ENCODE measurements around the gene PTGDR2.

Gene PTGDR2

DNA sequence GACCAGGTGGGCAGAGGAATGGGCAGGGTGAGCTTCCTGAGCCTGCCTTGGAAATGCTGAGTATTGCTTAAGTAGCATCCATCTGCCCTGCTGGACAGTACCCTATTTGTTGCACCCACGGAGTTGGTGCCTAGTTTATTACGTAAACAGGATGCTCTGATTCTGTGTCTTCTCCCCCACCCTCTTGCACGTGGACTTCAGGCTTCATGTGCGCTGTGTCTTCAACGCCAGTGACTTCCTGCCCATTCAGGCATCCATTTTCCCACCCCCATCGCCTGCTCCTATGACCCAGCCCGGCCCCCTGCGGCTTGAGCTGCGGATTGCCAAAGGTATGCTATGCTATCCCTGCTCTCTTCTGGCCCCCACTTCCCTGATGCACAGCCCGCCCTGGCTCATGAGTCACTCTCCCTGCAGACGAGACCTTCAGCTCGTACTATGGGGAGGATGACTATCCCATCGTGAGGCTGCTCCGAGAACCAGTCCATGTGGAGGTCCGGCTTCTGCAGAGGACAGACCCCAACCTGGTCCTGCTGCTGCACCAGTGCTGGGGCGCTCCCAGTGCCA is 17.3 kb upstream of the PTGDR2 start:
- Mint-ChIP-seq H3K27me3 (ENCODE audit: low read depth, poor library complexity) (no peaks in the 10 kb centered on the region), H3K4me3 (no peak overlapping the region), H3K9me3 (no peaks in the 10 kb centered on the region), H3K4me1 (peaks cover 34% of the 10 kb centered on the region), H3K36me3 (ENCODE audit: low read depth) (peaks cover 7% of the 10 kb centered on the region), H3K27ac (no peak overlapping the region)
- TF ChIP-seq, protein P1, sequence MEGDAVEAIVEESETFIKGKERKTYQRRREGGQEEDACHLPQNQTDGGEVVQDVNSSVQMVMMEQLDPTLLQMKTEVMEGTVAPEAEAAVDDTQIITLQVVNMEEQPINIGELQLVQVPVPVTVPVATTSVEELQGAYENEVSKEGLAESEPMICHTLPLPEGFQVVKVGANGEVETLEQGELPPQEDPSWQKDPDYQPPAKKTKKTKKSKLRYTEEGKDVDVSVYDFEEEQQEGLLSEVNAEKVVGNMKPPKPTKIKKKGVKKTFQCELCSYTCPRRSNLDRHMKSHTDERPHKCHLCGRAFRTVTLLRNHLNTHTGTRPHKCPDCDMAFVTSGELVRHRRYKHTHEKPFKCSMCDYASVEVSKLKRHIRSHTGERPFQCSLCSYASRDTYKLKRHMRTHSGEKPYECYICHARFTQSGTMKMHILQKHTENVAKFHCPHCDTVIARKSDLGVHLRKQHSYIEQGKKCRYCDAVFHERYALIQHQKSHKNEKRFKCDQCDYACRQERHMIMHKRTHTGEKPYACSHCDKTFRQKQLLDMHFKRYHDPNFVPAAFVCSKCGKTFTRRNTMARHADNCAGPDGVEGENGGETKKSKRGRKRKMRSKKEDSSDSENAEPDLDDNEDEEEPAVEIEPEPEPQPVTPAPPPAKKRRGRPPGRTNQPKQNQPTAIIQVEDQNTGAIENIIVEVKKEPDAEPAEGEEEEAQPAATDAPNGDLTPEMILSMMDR (IDR thresholded peaks at IDR 0.05): no peak
- no peak for DNase-seq

DNA sequence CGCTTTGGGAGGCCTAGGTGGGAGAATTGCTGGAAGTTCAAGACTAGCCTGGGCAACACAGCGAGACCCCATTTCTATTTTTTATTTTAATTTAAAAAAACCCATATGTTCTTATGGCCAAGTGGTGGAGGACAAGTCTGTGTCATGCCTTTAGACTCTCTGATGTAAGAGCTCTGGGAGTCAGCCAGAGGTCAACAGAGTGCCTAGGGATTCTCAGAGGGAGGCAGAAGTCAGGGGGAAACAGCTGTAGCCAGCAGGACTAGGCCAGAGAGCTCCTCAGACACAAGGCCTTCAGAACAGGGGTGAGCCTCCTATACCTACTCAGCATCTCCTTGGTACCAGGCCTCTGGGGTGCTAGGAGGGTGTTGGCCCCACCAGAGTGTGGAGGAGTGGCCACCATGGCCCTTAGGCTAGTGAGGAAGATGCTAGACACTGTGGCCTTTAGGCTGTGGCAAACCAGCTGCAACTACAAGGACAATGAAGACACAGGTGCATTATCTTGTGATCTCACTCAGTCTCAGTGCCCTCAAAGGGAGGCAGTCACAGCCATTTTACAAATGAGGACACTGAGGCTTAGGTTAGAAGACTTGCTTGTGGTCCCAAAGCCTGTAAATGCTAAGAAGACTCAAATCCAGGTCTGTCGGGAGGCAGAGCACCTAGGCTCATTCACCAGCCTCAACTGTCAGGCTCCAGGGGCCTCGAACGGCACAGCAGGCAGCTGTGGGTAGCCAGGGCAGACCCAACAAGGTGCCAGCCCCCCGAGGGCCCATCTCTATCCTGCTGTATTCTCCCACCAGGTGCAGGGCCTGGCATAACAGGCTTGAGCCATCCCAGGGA is 16.6 kb upstream of the PTGDR2 start:
- Mint-ChIP-seq H3K4me3 (no peak overlapping the region), H3K27me3 (ENCODE audit: low read depth, poor library complexity) (no peaks in the 10 kb centered on the region), H3K27ac (no peak overlapping the region), H3K36me3 (ENCODE audit: low read depth) (no peaks in the 10 kb centered on the region), H3K4me1 (peaks cover 27% of the 10 kb centered on the region), H3K9me3 (no peaks in the 10 kb centered on the region)
- no peak for DNase-seq
- TF ChIP-seq, protein P1 (IDR thresholded peaks at IDR 0.05): no peak

DNA sequence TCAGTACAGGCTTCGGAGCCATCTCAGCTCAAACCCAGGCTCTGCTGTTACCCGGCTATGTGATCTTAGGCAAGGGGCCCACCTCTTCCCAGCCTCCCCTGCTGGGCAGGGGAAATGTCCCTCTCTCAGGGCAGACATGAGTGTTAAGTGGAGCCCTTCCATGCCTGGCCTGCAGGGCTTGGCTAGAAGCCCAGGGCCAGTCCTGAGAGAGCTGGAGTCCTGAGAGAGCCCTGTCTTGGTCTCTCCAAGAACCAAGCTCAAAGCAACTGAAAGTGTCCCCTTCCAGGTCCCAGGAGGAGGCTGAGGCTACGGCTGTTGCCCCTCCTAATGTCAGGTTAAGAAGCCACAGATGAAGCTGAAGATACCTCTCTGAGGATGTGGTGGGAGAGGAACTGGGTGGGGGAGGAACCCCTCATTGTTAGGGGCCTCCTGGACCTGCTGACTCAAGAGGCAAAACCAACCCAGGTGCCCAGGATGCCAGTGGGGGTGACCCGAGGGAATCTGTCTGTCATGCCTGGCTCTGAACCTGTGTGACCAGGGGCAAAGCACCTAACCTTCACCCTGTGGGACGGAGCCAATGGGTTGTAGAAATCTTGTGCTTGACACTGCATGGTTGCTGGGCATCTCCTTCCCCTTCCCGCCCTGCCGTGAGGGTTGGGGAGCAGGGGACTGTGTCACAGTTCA is 15.8 kb upstream of the PTGDR2 start:
- H3K27me3 Mint-ChIP-seq (ENCODE audit: low read depth, poor library complexity): no peaks in the 10 kb centered on the region
- TF ChIP-seq, protein P1 (IDR thresholded peaks at IDR 0.05): no peak
- H3K9me3 Mint-ChIP-seq: no peaks in the 10 kb centered on the region
- H3K4me1 Mint-ChIP-seq: peaks cover 34% of the 10 kb centered on the region
- H3K27ac Mint-ChIP-seq: no peak overlapping the region
- H3K4me3 Mint-ChIP-seq: no peak overlapping the region
- no peak for DNase-seq
- H3K36me3 Mint-ChIP-seq (ENCODE audit: low read depth): no peaks in the 10 kb centered on the region

DNA sequence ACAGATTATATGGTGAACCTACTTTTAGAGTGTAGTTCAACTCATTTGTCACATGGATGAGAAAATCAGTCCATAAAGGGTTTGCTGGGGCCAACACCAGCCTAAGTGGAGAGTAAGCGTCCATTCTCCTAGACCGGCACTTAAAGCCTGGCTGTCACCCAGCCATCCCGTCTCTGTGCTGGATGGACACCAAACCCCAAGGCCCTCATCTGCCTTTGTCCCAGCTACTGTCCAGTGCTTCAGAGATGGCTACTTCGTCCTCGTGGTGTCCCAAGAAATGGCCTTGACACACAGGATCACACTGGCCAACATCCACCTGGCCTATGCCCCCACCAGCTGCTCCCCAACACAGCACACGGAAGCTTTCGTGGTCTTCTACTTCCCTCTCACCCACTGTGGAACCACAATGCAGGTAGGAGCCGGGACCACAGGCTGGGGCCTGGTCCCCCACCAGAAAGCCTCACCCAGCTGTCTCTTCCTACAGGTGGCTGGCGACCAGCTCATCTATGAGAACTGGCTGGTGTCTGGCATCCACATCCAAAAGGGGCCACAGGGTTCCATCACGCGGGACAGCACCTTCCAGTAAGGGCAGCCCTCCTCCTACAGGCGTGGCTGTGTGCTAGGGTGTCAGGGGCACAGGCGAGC is 15.1 kb upstream of the PTGDR2 start:
- DNase-seq: no peak
- Mint-ChIP-seq H3K36me3 (ENCODE audit: low read depth) (no peaks in the 10 kb centered on the region), H3K27ac (no peak overlapping the region), H3K27me3 (ENCODE audit: low read depth, poor library complexity) (no peaks in the 10 kb centered on the region), H3K4me1 (peaks cover 38% of the 10 kb centered on the region), H3K4me3 (no peak overlapping the region), H3K9me3 (no peaks in the 10 kb centered on the region)
- TF ChIP-seq, protein P1 (IDR thresholded peaks at IDR 0.05): no peak

DNA sequence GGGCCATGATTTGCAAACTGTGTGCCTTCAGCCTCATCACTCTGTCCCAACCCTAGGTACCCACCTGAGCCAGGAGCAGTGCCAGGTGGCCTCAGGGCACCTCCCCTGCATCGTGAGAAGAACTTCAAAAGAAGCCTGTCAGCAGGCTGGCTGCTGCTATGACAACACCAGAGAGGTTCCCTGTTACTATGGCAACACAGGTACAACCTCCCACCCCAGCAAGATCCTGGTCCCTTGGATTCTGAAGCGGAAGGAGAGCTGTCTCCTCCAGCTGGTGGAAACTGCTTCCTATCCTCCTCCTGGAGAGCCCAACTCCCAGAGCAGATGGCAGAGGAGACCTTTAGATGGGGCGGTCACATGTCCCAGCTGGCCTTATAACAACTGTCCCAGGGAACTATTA is 14.5 kb upstream of the PTGDR2 start:
- TF ChIP-seq, protein P1 (IDR thresholded peaks at IDR 0.05): no peak
- no peak overlapping the region for H3K27ac Mint-ChIP-seq

More for the DNA sequence above, 14.5 kb upstream of the PTGDR2 start:
- Mint-ChIP-seq H3K4me1 (peaks cover 41% of the 10 kb centered on the region), H3K27me3 (ENCODE audit: low read depth, poor library complexity) (no peaks in the 10 kb centered on the region), H3K36me3 (ENCODE audit: low read depth) (no peaks in the 10 kb centered on the region), H3K9me3 (no peaks in the 10 kb centered on the region), H3K4me3 (no peak overlapping the region)
- DNase-seq: no peak

Measured in nephron progenitor cell (in vitro differentiated cells).